Neural cell (in vitro differentiated cells): ENCODE results near the gene ATP6V1B1.

Experiments
- EP300 ChIP-seq: fragments of 450-650 bp; conservative IDR thresholded peaks from 2 replicates; pipeline ENCODE4 v1.6.1; 2014; ENCODE audit warnings: antibody characterized with exemption, mild to moderate bottlenecking, moderate library complexity; ENCODE audit not compliant: poor library complexity, severe bottlenecking
- TF ChIP-seq, protein P1 (sequence below): fragments of 450-650 bp; IDR thresholded peaks from 2 replicates; pipeline ENCODE4 v1.5.1; 2014; ENCODE audit warnings: antibody characterized with exemption, mild to moderate bottlenecking, moderate library complexity; ENCODE audit not compliant: poor library complexity, severe bottlenecking

- no peak for TF ChIP-seq EP300
- TF ChIP-seq, protein P1, sequence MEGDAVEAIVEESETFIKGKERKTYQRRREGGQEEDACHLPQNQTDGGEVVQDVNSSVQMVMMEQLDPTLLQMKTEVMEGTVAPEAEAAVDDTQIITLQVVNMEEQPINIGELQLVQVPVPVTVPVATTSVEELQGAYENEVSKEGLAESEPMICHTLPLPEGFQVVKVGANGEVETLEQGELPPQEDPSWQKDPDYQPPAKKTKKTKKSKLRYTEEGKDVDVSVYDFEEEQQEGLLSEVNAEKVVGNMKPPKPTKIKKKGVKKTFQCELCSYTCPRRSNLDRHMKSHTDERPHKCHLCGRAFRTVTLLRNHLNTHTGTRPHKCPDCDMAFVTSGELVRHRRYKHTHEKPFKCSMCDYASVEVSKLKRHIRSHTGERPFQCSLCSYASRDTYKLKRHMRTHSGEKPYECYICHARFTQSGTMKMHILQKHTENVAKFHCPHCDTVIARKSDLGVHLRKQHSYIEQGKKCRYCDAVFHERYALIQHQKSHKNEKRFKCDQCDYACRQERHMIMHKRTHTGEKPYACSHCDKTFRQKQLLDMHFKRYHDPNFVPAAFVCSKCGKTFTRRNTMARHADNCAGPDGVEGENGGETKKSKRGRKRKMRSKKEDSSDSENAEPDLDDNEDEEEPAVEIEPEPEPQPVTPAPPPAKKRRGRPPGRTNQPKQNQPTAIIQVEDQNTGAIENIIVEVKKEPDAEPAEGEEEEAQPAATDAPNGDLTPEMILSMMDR: no peak
Measured at GRCh38 chr2:70896765-70897202, 38.9 kb upstream of the ATP6V1B1 start.
